Small intestine (tissue), 7 donors: ENCODE results near the gene MSN. TPM values are rescaled to one million over a fixed set of nuclear protein-coding genes. Genes with fewer than 3 reads are reported as not detected.
A peak's percentile ranks its signal among the peaks of the same experiment; 100 is the strongest.

ENCODE experiments used
- DNase-seq, 2 donors: peaks; one replicate each; pipeline versions ENCODE4 v3.0.0 to v3.0.0-alpha.2; 2013
- FAIRE-seq: peaks from 2 replicates; lab custom pipeline; 2012; peaks lifted over from hg19 to GRCh38; lab: Jason Lieb, UNC
- H3K27ac ChIP-seq, 3 donors: one replicate each; pipeline ENCODE4 v1.5.1; 2013; ENCODE audit warnings: low read length in 2 of 3, mild to moderate bottlenecking in 2 of 3, control low read depth in 1 of 3, inconsistent platforms in 1 of 3, low read depth in 1 of 3, moderate library complexity in 1 of 3
- H3K27me3 ChIP-seq, 3 donors: one replicate each; pipeline ENCODE4 v1.6.1; 2013; ENCODE audit warnings: low read length in 3 of 3, inconsistent platforms in 1 of 3; ENCODE audit not compliant: control insufficient read depth in 3 of 3, insufficient read depth in 3 of 3
- H3K36me3 ChIP-seq, 3 donors: one replicate each; pipeline ENCODE4 v1.6.1; 2013; ENCODE audit warnings: low read length in 3 of 3, inconsistent platforms in 1 of 3, low read depth in 1 of 3, mild to moderate bottlenecking in 1 of 3, moderate library complexity in 1 of 3; ENCODE audit not compliant: control insufficient read depth in 3 of 3, insufficient read depth in 2 of 3
- H3K4me1 ChIP-seq, 3 donors: one replicate each; pipeline ENCODE4 v1.6.1; 2013; ENCODE audit warnings: low read length in 2 of 3, inconsistent platforms in 1 of 3, low read depth in 1 of 3, mild to moderate bottlenecking in 1 of 3, moderate library complexity in 1 of 3; ENCODE audit not compliant: control insufficient read depth in 3 of 3, insufficient read depth in 2 of 3
- H3K4me3 ChIP-seq, 3 donors: one replicate each; pipeline ENCODE4 v1.5.1; 2013; ENCODE audit warnings: low read length in 3 of 3, control low read depth in 1 of 3, inconsistent platforms in 1 of 3, low read depth in 1 of 3, mild to moderate bottlenecking in 1 of 3, moderate library complexity in 1 of 3
- H3K9me3 ChIP-seq, 2 donors: one replicate each; pipeline ENCODE4 v1.6.1; 2013; ENCODE audit warnings: low read depth in 1 of 2, low read length in 1 of 2; ENCODE audit not compliant: control insufficient read depth in 2 of 2, insufficient read depth in 1 of 2
- WGBS, 3 donors: extraction: QIAGEN DNeasy Blood & Tissue Kit; methylation state at CpG; one replicate each; pipeline ENCODE4 v1.1.7; 2013; 5-methylcytosine and 5-hydroxymethylcytosine counted together
- polyA plus RNA-seq, 4 donors: library from polyadenylated mRNA; stranded (reverse) in 3 of 4; unstranded in 1 of 4; fragments of 200-250 nt in 3 of 4; fragments of 120-200 nt in 1 of 4; gene quantifications; one replicate each; pipeline versions ENCODE4 v1.2.1 to v1.2.3, GENCODE V29; 2013
- donor health status: healthy with polysubstance abuse.
- donor health status: control.
- donor health status: control.
- donor health status: Bipolar disorder and iron deficiency.
- donor health status: healthy.

MSN gene
- polyA plus RNA-seq, 4 donors = 13.6 to 63.4 (median 43.4) TPM

DNA sequence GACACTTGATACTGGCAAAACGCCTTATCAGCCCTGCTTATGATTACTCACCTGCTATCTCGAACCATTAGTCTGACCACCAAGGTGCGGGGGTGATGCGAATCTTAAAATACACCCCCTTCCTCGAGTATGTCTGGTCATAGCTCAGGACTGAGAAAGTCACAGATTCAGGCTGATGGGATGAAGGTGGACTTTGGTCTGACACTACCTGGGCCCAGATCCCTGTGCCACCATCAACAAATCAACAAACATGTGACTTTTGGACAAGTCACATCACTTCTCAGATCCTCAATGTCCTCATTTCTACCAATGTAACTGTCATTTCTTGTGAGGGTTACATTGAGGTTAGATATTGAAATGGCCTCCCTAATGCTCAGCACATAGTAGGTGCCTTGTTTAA lies 9.8 kb upstream of the MSN start:
- no peaks in the 10 kb centered on the region for H3K9me3 ChIP-seq
- FAIRE-seq (no peak), DNase-seq (no peak)
- no peak overlapping the region for H3K4me3 ChIP-seq
- no peaks in the 10 kb centered on the region for H3K4me1 ChIP-seq
- 53 to 81% (median 54%) methylated on average over 4 to 5 of the region's 5 CpGs for WGBS, 3 donors
- H3K27ac ChIP-seq = no peak overlapping the region
- no peaks in the 10 kb centered on the region for H3K27me3 ChIP-seq
- H3K36me3 ChIP-seq = no peaks in the 10 kb centered on the region

DNA sequence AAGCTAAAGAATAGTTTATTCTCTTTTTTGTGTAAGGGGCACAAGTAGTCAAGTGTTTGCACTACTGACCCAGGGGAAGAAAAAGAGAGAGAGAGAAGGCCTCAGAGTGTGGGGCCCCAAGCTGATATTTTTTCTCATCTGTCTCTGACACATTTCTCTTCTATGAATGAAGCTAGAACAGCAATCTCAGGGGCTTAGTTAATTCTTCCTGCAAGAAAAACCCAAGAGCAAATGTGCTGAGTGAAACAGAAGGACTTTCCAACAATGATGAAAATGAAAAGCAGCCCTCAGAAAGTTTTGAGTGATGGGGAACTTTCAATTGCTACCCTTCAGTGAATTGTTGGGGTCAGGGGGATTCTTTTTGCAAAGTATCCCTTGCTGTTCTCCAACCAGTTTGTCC lies 9.2 kb upstream of the MSN start:
- no peak for DNase-seq
- no peak for FAIRE-seq
- no peak overlapping the region for H3K4me3 ChIP-seq
- no peak overlapping the region for H3K27ac ChIP-seq
- H3K36me3 ChIP-seq = no peaks in the 10 kb centered on the region
- H3K4me1 ChIP-seq = no peaks in the 10 kb centered on the region
- no peaks in the 10 kb centered on the region for H3K27me3 ChIP-seq
- H3K9me3 ChIP-seq = no peaks in the 10 kb centered on the region

DNA sequence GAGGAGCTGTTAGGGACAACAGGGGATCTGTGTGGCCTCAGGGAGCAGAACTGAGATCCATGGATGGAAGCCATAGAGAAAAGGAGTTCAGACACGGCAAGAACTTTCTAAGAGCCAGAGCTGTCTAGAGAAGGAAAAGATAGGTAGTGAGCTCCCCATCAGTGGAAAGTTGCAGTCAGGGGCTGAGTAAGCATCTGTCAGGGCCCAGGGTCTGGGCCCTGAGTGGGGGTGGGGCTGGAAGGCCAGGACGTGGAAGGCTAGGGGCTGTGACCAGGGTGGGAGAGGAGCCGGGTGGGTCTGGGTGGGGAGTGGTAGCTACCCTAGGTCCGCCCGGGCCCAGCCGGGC lies 324 bp upstream of the MSN start:
- H3K4me1 ChIP-seq = peaks cover 0 to 3% (median 0%) of the 10 kb centered on the region in 3 donors
- H3K27me3 ChIP-seq = no peaks in the 10 kb centered on the region
- peak overlapping the region in 2 of 3 donors; percentile 42 to 45 for H3K27ac ChIP-seq
- H3K36me3 ChIP-seq = no peaks in the 10 kb centered on the region
- 4 to 30% (median 12%) methylated on average over 4 to 6 of the region's 6 CpGs for WGBS, 3 donors
- no peaks in the 10 kb centered on the region for H3K9me3 ChIP-seq
- FAIRE-seq (no peak), DNase-seq (peak in 1 of 2 donors; percentile 2)
- H3K4me3 ChIP-seq = peak overlapping the region in 1 of 3 donors; percentile 58

DNA sequence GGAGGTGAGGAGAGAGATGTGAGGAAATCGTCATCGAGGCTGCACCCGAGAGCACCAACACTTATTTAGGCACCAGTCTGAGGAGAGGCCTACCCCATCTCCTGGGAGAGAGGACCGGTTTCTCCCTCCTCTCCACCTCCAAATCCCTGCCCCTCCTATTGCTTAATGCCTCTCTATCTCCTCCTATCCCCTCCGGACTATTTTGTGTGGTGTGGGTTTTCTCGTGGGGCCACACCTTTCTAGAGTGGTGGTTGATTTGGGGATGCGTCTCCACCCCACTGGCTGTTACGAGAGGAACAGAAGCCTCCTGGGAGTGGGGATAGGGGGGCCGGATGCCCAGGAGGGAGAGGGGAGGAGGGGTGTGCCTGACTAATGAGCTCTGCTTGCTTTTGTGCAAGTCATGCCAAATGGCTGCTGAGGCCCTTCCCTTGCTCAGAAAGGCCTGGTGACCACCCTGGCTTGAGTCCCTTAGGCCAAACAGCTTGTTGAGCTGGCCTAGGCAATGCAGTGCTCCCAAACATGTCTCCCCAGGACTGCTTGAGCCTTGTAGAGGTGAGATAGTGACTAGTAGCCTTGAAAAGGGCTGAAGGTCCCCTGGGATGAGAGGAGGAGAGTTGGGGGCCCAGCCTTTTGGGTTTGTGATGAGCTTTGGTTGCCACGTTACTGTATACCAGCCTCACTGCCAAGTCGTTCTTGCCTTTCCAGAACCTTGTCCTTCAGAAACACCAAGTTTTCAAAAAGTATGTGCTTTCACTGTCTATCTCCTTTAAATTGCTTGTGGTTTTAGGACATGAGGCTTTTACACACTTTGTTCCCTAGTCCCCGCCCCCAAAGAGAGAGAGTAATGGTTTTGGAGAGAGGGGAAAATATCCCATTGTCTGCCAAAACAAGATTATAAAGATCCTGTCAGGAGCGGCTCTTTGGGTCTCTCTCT lies 1.2 kb downstream of the MSN start:
- DNase-seq (peak; percentile 6 to 7), FAIRE-seq (no peak)
- H3K9me3 ChIP-seq = no peaks in the 10 kb centered on the region
- H3K4me3 ChIP-seq = peak overlapping the region; percentile 53 to 58 (median 54)
- H3K27ac ChIP-seq = peak overlapping the region; percentile 56 to 97 (median 74)
- H3K4me1 ChIP-seq = peaks cover 0 to 8% (median 0%) of the 10 kb centered on the region in 3 donors
- no peaks in the 10 kb centered on the region for H3K27me3 ChIP-seq
- whole genome bisulfite sequencing, 3 donors = 18 to 58% (median 55%) methylated on average over 11 to 13 of the region's 13 CpGs
- H3K36me3 ChIP-seq = no peaks in the 10 kb centered on the region

DNA sequence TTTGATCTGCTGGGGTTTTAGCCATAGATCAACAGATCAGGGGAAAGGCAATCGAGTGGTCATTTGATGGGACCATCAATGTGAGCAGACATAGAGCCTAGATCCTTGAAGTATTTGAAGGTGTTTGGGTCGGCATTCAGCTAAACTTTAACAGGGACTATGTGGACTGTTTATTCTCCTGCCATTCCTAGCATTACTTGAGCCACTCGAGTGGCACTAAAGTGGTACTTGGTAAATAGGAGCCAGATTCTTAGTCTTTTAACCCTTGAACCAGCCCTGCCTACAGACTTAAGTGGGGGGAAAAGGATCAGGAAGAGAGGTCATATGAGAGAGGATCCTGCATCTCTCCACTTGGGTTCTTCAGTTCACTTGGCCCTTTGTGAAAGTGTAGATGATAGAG lies 3.8 kb downstream of the MSN start:
- H3K4me1 ChIP-seq = peaks cover 0 to 8% (median 0%) of the 10 kb centered on the region in 3 donors
- no peaks in the 10 kb centered on the region for H3K9me3 ChIP-seq
- H3K27ac ChIP-seq = peak overlapping the region in 1 of 3 donors; percentile 54
- no peak for FAIRE-seq
- no peaks in the 10 kb centered on the region for H3K36me3 ChIP-seq
- no peaks in the 10 kb centered on the region for H3K27me3 ChIP-seq
- no peak for DNase-seq
- peak overlapping the region in 1 of 3 donors; percentile 15 for H3K4me3 ChIP-seq
- 15 to 26% (median 24%) methylated on average over 3 of the region's 3 CpGs for WGBS, 3 donors

DNA sequence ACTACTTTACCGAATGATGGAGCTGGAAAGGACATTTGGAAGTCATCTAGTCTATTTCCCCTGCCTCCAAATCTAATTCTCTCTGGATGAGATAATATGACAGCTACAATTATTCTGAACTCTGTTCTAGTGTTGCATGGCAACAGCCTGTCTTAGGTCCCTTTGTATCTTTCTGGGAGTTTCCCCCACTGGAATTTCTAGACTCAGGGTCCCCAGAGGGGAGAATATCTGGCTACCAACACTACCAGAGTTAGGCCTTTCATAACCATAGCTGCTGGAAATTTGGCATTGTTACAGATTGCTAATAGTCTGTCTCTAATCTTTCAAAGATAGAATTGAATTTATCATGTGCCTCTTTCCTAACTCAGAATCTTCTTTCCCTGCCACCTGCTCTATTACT lies 4.5 kb downstream of the MSN start:
- H3K27ac ChIP-seq = peak overlapping the region in 1 of 3 donors; percentile 54
- H3K9me3 ChIP-seq = no peaks in the 10 kb centered on the region
- DNase-seq (no peak), FAIRE-seq (no peak)
- no peak overlapping the region for H3K4me3 ChIP-seq
- WGBS, 3 donors = 29 to 50% (median 36%) methylated on average over 1 of the region's 1 CpG
- no peaks in the 10 kb centered on the region for H3K27me3 ChIP-seq
- H3K36me3 ChIP-seq = no peaks in the 10 kb centered on the region
- peaks cover 0 to 8% (median 0%) of the 10 kb centered on the region in 3 donors for H3K4me1 ChIP-seq

DNA sequence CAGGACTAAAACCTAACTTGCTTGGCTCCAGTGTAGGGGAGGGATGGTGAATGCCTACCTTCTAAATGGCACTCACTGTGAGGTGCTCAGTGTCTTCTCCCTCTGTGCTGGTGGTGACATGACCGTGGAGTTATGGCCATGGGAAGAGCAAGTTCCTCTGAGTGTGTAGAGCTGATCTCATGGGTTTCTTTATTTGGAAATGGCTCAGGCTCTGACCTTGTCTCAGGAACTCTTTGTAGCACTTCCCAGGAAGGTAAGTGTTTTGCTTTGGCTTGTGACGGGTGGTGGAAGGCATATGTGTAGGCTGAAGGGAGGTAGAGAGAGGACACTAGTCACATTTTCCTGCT lies 6.4 kb downstream of the MSN start:
- Histone ChIP-seq H3K27me3 (no peaks in the 10 kb centered on the region), H3K4me3 (no peak overlapping the region), H3K27ac (peak overlapping the region in 1 of 3 donors; percentile 91), H3K36me3 (no peaks in the 10 kb centered on the region), H3K9me3 (no peaks in the 10 kb centered on the region), H3K4me1 (peaks cover 0 to 10% (median 0%) of the 10 kb centered on the region in 3 donors)
- DNase-seq (no peak), FAIRE-seq (no peak)
- 50 to 65% (median 63%) methylated on average over 2 of the region's 2 CpGs for WGBS, 3 donors

DNA sequence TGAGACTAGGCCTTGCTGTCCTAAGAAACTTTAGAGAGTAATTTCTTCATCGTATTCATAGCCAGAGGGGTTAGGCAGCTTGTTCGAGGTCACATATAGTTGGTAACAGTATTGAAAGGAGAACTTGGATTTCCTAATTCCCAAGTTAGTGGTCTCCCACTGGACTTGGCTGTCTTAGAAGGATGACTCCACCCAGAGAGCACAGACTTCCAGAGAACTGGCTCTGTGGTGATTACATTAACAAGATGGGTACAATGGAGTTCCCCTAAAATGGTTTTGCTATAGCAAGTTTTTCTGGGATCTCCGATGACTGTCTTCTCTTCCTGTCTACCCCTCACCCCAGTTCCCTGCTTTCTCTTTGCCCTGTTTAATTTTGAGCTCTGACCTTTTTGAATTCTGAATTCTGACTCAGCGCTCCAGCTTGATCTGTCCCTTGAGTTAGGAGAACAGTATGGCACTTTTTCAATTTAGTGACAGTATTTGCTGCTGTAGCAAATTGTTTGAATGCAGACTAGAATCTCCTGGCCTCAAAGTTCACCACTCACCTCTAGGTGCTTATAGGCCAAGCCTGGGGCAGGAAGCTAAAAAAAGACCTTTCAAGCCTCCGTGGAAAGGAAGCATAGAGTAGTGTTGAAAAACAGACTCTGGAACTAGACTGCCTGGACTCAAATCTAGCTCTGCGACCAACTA lies 6.9 kb downstream of the MSN start:
- DNase-seq (no peak), FAIRE-seq (no peak)
- 51 to 76% (median 66%) methylated on average over 6 of the region's 6 CpGs for WGBS, 3 donors
- no peaks in the 10 kb centered on the region for H3K27me3 ChIP-seq
- H3K27ac ChIP-seq = peak overlapping the region in 1 of 3 donors; percentile 91
- H3K9me3 ChIP-seq = no peaks in the 10 kb centered on the region
- no peaks in the 10 kb centered on the region for H3K36me3 ChIP-seq
- no peak overlapping the region for H3K4me3 ChIP-seq
- peaks cover 0 to 11% (median 0%) of the 10 kb centered on the region in 3 donors for H3K4me1 ChIP-seq
